Progenitor cell of endocrine pancreas (in vitro differentiated cells): ENCODE measurements around the gene CCDC186. TPM values are rescaled to one million over a fixed set of nuclear protein-coding genes. Genes with fewer than 3 reads are reported as not detected.

Source experiments
- DNase-seq: peaks from one replicate; pipeline ENCODE4 v3.0.0; 2021; ENCODE audit warnings: low spot score; ENCODE audit not compliant: unreplicated experiment
- H3K27ac Mint-ChIP-seq: 2 replicates; pipeline ENCODE4 v1.8.0; 2021; ENCODE audit warnings: mild to moderate bottlenecking, moderate library complexity, mixed read lengths
- H3K27me3 Mint-ChIP-seq: 2 replicates; pipeline ENCODE4 v1.8.0; 2021; ENCODE audit warnings: mixed read lengths
- H3K36me3 Mint-ChIP-seq: 2 replicates; pipeline ENCODE4 v1.8.0; 2022; ENCODE audit warnings: mixed read lengths; ENCODE audit not compliant: insufficient read depth
- H3K4me1 Mint-ChIP-seq: 2 replicates; pipeline ENCODE4 v1.8.0; 2021; ENCODE audit warnings: low read depth, mixed read lengths
- H3K4me3 Mint-ChIP-seq: 2 replicates; pipeline ENCODE4 v1.8.0; 2021; ENCODE audit warnings: low read depth, mild to moderate bottlenecking, moderate library complexity, mixed read lengths
- H3K9me3 Mint-ChIP-seq: 2 replicates; pipeline ENCODE4 v1.8.0; 2021; ENCODE audit warnings: low read depth, mixed read lengths
- total RNA-seq: library from RNA; stranded (reverse); gene quantifications from 2 replicates; pipeline ENCODE4 v1.2.1, GENCODE V29; 2021
- TF ChIP-seq, protein P1 (sequence below): fragments of 200-600 bp; sonication (generic); IDR thresholded peaks from one replicate; pipeline ENCODE4 v1.5.0; 2021; ENCODE audit warnings: antibody characterized with exemption, mild to moderate bottlenecking; ENCODE audit not compliant: unreplicated experiment

The CCDC186 gene
- total RNA-seq, 1 donor from 2014 or later = 20.8 TPM

DNA sequence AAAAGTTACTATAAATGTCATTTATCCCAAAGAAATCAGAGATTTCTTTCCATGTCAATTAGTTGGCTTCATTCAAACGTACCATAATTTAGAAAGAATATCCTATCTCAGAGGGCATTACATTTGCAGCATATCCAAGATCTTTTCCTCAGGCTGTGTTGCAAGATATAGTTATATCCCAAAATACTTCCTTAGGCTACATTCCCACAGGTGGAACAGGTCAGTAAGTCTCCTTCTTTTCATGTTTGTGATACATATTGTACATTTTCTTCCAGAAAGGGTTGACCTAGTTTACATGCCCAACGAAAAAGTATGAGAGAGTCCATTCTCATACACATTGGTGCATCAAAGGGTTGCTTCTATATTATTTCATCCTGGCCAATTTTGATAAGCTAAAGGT is 38.1 kb upstream of the CCDC186 start:
- no peak overlapping the region for H3K4me3 Mint-ChIP-seq
- H3K27ac Mint-ChIP-seq = no peak overlapping the region
- H3K4me1 Mint-ChIP-seq = no peaks in the 10 kb centered on the region
- DNase-seq = no peak
- TF ChIP-seq, protein P1, sequence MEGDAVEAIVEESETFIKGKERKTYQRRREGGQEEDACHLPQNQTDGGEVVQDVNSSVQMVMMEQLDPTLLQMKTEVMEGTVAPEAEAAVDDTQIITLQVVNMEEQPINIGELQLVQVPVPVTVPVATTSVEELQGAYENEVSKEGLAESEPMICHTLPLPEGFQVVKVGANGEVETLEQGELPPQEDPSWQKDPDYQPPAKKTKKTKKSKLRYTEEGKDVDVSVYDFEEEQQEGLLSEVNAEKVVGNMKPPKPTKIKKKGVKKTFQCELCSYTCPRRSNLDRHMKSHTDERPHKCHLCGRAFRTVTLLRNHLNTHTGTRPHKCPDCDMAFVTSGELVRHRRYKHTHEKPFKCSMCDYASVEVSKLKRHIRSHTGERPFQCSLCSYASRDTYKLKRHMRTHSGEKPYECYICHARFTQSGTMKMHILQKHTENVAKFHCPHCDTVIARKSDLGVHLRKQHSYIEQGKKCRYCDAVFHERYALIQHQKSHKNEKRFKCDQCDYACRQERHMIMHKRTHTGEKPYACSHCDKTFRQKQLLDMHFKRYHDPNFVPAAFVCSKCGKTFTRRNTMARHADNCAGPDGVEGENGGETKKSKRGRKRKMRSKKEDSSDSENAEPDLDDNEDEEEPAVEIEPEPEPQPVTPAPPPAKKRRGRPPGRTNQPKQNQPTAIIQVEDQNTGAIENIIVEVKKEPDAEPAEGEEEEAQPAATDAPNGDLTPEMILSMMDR = no peak
- H3K36me3 Mint-ChIP-seq = no peaks in the 10 kb centered on the region
- H3K27me3 Mint-ChIP-seq = peaks cover 7% of the 10 kb centered on the region
- no peaks in the 10 kb centered on the region for H3K9me3 Mint-ChIP-seq

DNA sequence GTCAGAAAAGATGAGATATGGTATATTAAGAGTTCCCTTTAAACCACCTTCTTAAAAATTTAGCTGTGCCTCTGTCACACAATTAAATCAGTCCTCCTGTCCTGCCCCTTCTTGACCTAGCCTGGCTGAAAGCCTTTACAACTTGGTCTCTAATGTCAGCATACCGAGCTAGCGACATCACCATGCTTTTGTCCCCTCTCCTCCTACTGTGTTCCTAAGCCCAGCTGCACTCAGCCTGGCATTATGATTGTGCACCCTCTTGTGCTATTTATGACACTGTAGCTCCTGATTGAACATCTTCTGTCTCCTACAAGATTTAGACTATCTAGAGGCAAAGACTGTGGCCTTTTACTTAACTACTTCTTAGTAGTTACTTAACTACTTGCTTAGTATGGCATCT is 34.3 kb upstream of the CCDC186 start:
- no peaks in the 10 kb centered on the region for H3K4me1 Mint-ChIP-seq
- no peaks in the 10 kb centered on the region for H3K27me3 Mint-ChIP-seq
- TF ChIP-seq, protein P1 = no peak
- no peaks in the 10 kb centered on the region for H3K9me3 Mint-ChIP-seq
- H3K4me3 Mint-ChIP-seq = no peak overlapping the region
- no peak overlapping the region for H3K27ac Mint-ChIP-seq
- no peak for DNase-seq
- no peaks in the 10 kb centered on the region for H3K36me3 Mint-ChIP-seq

GRCh38 chr10:114207349-114207748 is 33.3 kb upstream of the CCDC186 start:
- H3K4me3 Mint-ChIP-seq = no peak overlapping the region
- no peak for DNase-seq
- TF ChIP-seq, protein P1 = no peak
- H3K27me3 Mint-ChIP-seq = no peaks in the 10 kb centered on the region
- no peak overlapping the region for H3K27ac Mint-ChIP-seq
- no peaks in the 10 kb centered on the region for H3K4me1 Mint-ChIP-seq
- no peaks in the 10 kb centered on the region for H3K9me3 Mint-ChIP-seq
- no peaks in the 10 kb centered on the region for H3K36me3 Mint-ChIP-seq

- Mint-ChIP-seq H3K4me3 (no peak overlapping the region), H3K4me1 (no peaks in the 10 kb centered on the region), H3K36me3 (no peaks in the 10 kb centered on the region), H3K27ac (no peak overlapping the region), H3K27me3 (no peaks in the 10 kb centered on the region), H3K9me3 (no peaks in the 10 kb centered on the region)
- DNase-seq = no peak
- TF ChIP-seq, protein P1 = no peak
Measured at GRCh38 chr10:114206902-114207301, 32.9 kb upstream of the CCDC186 start.

GRCh38 chr10:114202812-114203211 is 28.8 kb upstream of the CCDC186 start:
- DNase-seq = no peak
- Mint-ChIP-seq H3K4me3 (no peak overlapping the region), H3K27me3 (peaks cover 4% of the 10 kb centered on the region), H3K27ac (no peak overlapping the region), H3K36me3 (no peaks in the 10 kb centered on the region), H3K9me3 (no peaks in the 10 kb centered on the region), H3K4me1 (peaks cover 1% of the 10 kb centered on the region)
- TF ChIP-seq, protein P1 = no peak
